HepG2 (cell line): ENCODE measurements around the gene PKLR. TPM values are rescaled to one million over a fixed set of nuclear protein-coding genes. Genes with fewer than 3 reads are reported as not detected.

ENCODE experiments used
- E2F2 ChIP-seq: sonication (generic); formaldehyde crosslinking; IDR thresholded peaks from 2 replicates; pipeline ENCODE4 v1.4.0; 2020; ENCODE audit warnings: missing genetic modification reagents, borderline replicate concordance
- JARID2 ChIP-seq: sonication (generic); formaldehyde crosslinking; IDR thresholded peaks from 2 replicates; pipeline ENCODE4 v1.8.1; 2023; ENCODE audit warnings: missing genetic modification reagents, inconsistent platforms; ENCODE audit not compliant: insufficient replicate concordance
- MAF1 ChIP-seq: sonication (generic); formaldehyde crosslinking; IDR thresholded peaks from 2 replicates; pipeline ENCODE4 v1.5.0; 2020; ENCODE audit warnings: missing genetic modification reagents, borderline replicate concordance
- MBNL3 ChIP-seq: fragments of 250-450 bp; sonication (Bioruptor Pico); conservative IDR thresholded peaks from 2 replicates; pipeline ENCODE4 v1.8.0; 2022; ENCODE audit warnings: mild to moderate bottlenecking, inconsistent platforms
- MIXL1 ChIP-seq: IDR thresholded peaks from 2 replicates; pipeline ENCODE4 v1.6.1; 2016
- MTERF4 ChIP-seq: sonication (generic); formaldehyde crosslinking; IDR thresholded peaks from 2 replicates; pipeline ENCODE4 v1.8.0; 2023; ENCODE audit warnings: mild to moderate bottlenecking, missing genetic modification reagents
- PHF20 ChIP-seq: sonication (generic); formaldehyde crosslinking; IDR thresholded peaks from 2 replicates; pipeline ENCODE4 v1.5.0; 2020; ENCODE audit warnings: mild to moderate bottlenecking, missing genetic modification reagents
- SMAD1 ChIP-seq: sonication (generic); formaldehyde crosslinking; IDR thresholded peaks from 2 replicates; pipeline ENCODE4 v1.4.0; 2020; ENCODE audit warnings: missing genetic modification reagents, low read depth, mild to moderate bottlenecking, borderline replicate concordance
- SRSF4 ChIP-seq: fragments of 200-400 bp; formaldehyde crosslinking; IDR thresholded peaks from one replicate; pipeline ENCODE4 v1.6.1; 2018; ENCODE audit warnings: mild to moderate bottlenecking, low read depth, low read length, moderate library complexity; ENCODE audit not compliant: poor library complexity, severe bottlenecking
- TCF7 ChIP-seq: sonication (generic); IDR thresholded peaks from 2 replicates; pipeline ENCODE4 v1.6.1; 2016; ENCODE audit warnings: antibody characterized with exemption, low read depth
- TMF1 ChIP-seq: sonication (generic); formaldehyde crosslinking; IDR thresholded peaks from 2 replicates; pipeline ENCODE4 v1.8.1; 2022; ENCODE audit warnings: low read depth, missing genetic modification reagents
- ZHX2 ChIP-seq, 2 experiments: sonication (generic) in 1 of 2; formaldehyde crosslinking in 1 of 2; IDR thresholded peaks; 2 replicates each; pipeline versions ENCODE4 v1.6.1 to v1.9.0; 2014 to 2022; ENCODE audit warnings: antibody characterized with exemption in 1 of 2, borderline replicate concordance in 1 of 2, inconsistent platforms in 1 of 2, low read depth in 1 of 2, missing genetic modification reagents in 1 of 2
- ZNF512B ChIP-seq: sonication (generic); formaldehyde crosslinking; IDR thresholded peaks from 2 replicates; pipeline ENCODE4 v1.5.1; 2020; ENCODE audit warnings: missing genetic modification reagents, mild to moderate bottlenecking, borderline replicate concordance
- ZNF670 ChIP-seq: sonication (generic); formaldehyde crosslinking; IDR thresholded peaks from 2 replicates; pipeline ENCODE4 v1.8.0; 2022; ENCODE audit warnings: mild to moderate bottlenecking, missing genetic modification reagents, borderline replicate concordance
- ZNF713 ChIP-seq: sonication (generic); formaldehyde crosslinking; IDR thresholded peaks from 2 replicates; pipeline ENCODE4 v1.4.0; 2020; ENCODE audit warnings: mild to moderate bottlenecking, missing genetic modification reagents
- ZNF749 ChIP-seq: sonication (generic); formaldehyde crosslinking; IDR thresholded peaks from 2 replicates; pipeline ENCODE4 v1.8.0; 2022; ENCODE audit warnings: mild to moderate bottlenecking, missing genetic modification reagents, moderate library complexity, borderline replicate concordance
- ZSCAN30 ChIP-seq: sonication (generic); formaldehyde crosslinking; IDR thresholded peaks from 2 replicates; pipeline ENCODE4 v1.5.0; 2020; ENCODE audit warnings: mild to moderate bottlenecking, missing genetic modification reagents
- polyA plus RNA-seq, 8 experiments: library from polyadenylated mRNA; depleted of rRNA in 3 of 8; stranded (reverse) in 7 of 8; unstranded in 1 of 8; fragments of >200 nt; fragmentation: Illumina TruSeq in 4 of 8; extraction: Trizol in 4 of 8; gene quantifications; 2 replicates each; pipeline versions ENCODE4 v1.2.1 to v1.2.3, GENCODE V29; 2011 to 2016; ENCODE audit warnings: low read depth in 4 of 8, missing spikeins in 1 of 8, mixed read lengths in 1 of 8; ENCODE audit not compliant: insufficient read depth in 1 of 8
- total RNA-seq, 5 experiments: library from RNA; depleted of rRNA; stranded (reverse); fragments of >200 nt; fragmentation: Illumina TruSeq; extraction: Trizol; gene quantifications; 2 replicates each; pipeline ENCODE4 v1.2.3, GENCODE V29; 2016; ENCODE audit warnings: low read depth in 1 of 5

Gene PKLR
- total and polyA plus RNA-seq, 2 of the 13 experiments (the other 11 are each of a cell fraction or from before 2014, with no cell fraction given), result 10.3 to 29.3 TPM

GRCh38 chr1:155250633-155251449, 50.4 kb downstream of the PKLR start (continued):
- TF ChIP-seq ZNF670 (CRISPR knock-in tag) (peak; percentile 69; the same call in 1 of the 2 replicates), JARID2 (CRISPR knock-in tag) (no peak), MIXL1 (CRISPR knock-in tag) (no peak), PHF20 (no peak), TMF1 (CRISPR knock-in tag) (no peak), ZSCAN30 (CRISPR knock-in tag) (no peak), TCF7 (peak; percentile 70), ZHX2 (IDR thresholded peaks at IDR 0.05; ENCODE audit: low read depth) (0 out of 2 replicates have a peak, but pooled peaks have one; percentile 46), ZHX2 (CRISPR knock-in tag; IDR thresholded peaks at IDR 0.05; ENCODE audit: borderline replicate concordance) (no peak; the same call in 1 of the 2 replicates), MBNL3 (CRISPR knock-in tag) (no peak), SMAD1 (0 out of 2 replicates have a peak, but pooled peaks have one; percentile 46), MTERF4 (CRISPR knock-in tag) (peak; percentile 71; the same call in 1 of the 2 replicates), E2F2 (CRISPR knock-in tag) (no peak), ZNF713 (CRISPR knock-in tag) (no peak), ZNF749 (CRISPR knock-in tag) (no peak), MAF1 (0 out of 2 replicates have a peak, but pooled peaks have one; percentile 40), SRSF4 (no peak), ZNF512B (CRISPR knock-in tag) (no peak)
